Ascending aorta (tissue), 2 donors: ENCODE results near the gene AGO1. TPM values are rescaled to one million over a fixed set of nuclear protein-coding genes. Genes with fewer than 3 reads are reported as not detected.

Source experiments
- DNase-seq, 2 donors: peaks; one replicate each; pipeline ENCODE4 v3.0.0-alpha.2; 2019; ENCODE audit warnings: low spot score in 2 of 2
- H3K27ac ChIP-seq, 2 donors: fragments of 200-600 bp; sonication (generic); one replicate each; pipeline ENCODE4 v1.5.1; 2016 to 2017; ENCODE audit warnings: mild to moderate bottlenecking in 1 of 2
- H3K27me3 ChIP-seq: fragments of 200-600 bp; sonication (generic); one replicate; pipeline ENCODE4 v1.5.1; 2017
- H3K36me3 ChIP-seq, 2 donors: fragments of 200-600 bp; sonication (generic); one replicate each; pipeline ENCODE4 v1.5.1; 2016
- H3K4me1 ChIP-seq, 2 donors: fragments of 200-600 bp; sonication (generic); one replicate each; pipeline ENCODE4 v1.5.1; 2016 to 2017; ENCODE audit warnings: mild to moderate bottlenecking in 1 of 2
- H3K4me3 ChIP-seq, 2 donors: fragments of 200-600 bp; sonication (generic); one replicate each; pipeline ENCODE4 v1.5.1; 2016 to 2017; ENCODE audit warnings: mild to moderate bottlenecking in 1 of 2
- H3K9me3 ChIP-seq, 2 donors: fragments of 200-600 bp; sonication (generic); one replicate each; pipeline ENCODE4 v1.5.1; 2016
- CTCF ChIP-seq, 3 experiments: fragments of 200-600 bp in 2 of 3; fragments of 450-650 bp in 1 of 3; sonication (generic) in 2 of 3; IDR thresholded peaks; one replicate each; pipeline ENCODE4 v1.5.1; 2016 to 2019; ENCODE audit warnings: antibody characterized with exemption in 3 of 3, mild to moderate bottlenecking in 1 of 3, moderate library complexity in 1 of 3
- intact Hi-C: fragments of 100-400 bp; cut with DNase I; formaldehyde crosslinking; loops from one replicate; pipeline ENCODE4 v1.15.1; 2023
- total RNA-seq: library from RNA; depleted of rRNA; stranded (reverse); fragments of >200 nt; gene quantifications from one replicate; pipeline ENCODE4 v1.1.0, GENCODE V29; 2016

Gene AGO1
- 24.2 TPM for total RNA-seq

DNA sequence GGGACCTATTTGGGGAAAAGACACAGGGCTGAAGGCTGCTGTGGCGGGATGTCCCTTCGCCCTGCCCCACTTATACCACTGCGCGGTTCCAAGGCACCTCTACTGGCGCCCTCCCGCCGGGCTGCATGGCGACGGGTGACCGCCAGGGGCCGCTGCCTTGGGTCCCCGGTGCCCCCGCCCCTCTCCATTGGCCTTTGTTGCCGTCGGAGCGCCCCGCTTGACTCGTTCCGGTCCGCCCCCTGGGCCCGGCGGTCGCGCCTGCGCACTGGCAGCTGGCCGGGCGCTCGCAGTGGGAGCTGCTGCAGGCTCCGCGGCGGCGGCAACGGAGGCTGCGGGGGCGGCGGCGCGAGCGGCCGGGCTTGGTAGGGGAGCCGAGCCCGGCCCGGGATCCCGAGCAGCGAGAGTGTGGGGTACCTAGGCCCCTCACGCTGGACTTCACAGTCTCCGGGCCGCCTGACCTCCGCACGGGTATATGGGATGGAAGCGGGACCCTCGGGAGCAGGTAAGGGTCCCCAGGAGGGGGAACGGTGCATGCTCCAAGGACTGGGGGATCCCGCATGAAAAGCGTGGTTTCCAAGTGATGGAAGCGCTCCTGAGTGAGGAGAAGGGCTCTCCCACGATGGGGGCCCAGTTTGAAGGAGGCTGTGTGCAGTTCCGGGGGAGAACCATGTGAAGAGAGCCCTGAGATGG lies at the start of gene AGO1:
Gene AGO1, plus strand, starts transcription at position 265 of the 690 bp plus-strand sequence. Its CDS starts 213 bp downstream, at position 478.
- Histone ChIP-seq H3K27ac (peak within 1 kb of the TSS; percentile 79 to 83), H3K9me3 (no peaks in the 10 kb centered on the region), H3K36me3 (peaks cover 0 to 4% of the 10 kb centered on the region in 2 donors), H3K4me3 (peak within 1 kb of the TSS; percentile 81 to 90), H3K4me1 (peaks cover 0 to 20% of the 10 kb centered on the region in 2 donors), H3K27me3 (no peaks in the 10 kb centered on the region)
- peak; percentile 77 to 96 for DNase-seq
- peak; percentile 96 for TF ChIP-seq CTCF (IDR thresholded peaks at IDR 0.05)
- intact Hi-C loops = loop anchor here (1.0 to 2.0 kb wide), 2 partner anchors 48 to 74 kb away; partner anchors contain the start of genes AGO3 and AGO4

- Histone ChIP-seq H3K36me3 (peaks cover 57 to 81% of the 10 kb centered on the region in 2 donors), H3K9me3 (no peaks in the 10 kb centered on the region), H3K4me1 (no peaks in the 10 kb centered on the region), H3K27me3 (no peaks in the 10 kb centered on the region), H3K4me3 (no peak overlapping the region), H3K27ac (no peak overlapping the region)
- DNase-seq = no peak
- no peak for TF ChIP-seq CTCF (IDR thresholded peaks at IDR 0.05)
- intact Hi-C loops = no loop called here
Observed at GRCh38 chr1:35833395-35833794, 49.6 kb upstream of the AGO1 start.

- DNase-seq = no peak
- intact Hi-C loops = no loop called here
- Histone ChIP-seq H3K27me3 (no peaks in the 10 kb centered on the region), H3K36me3 (peaks cover 54 to 82% of the 10 kb centered on the region in 2 donors), H3K4me3 (no peak overlapping the region), H3K27ac (no peak overlapping the region), H3K4me1 (no peaks in the 10 kb centered on the region), H3K9me3 (no peaks in the 10 kb centered on the region)
- TF ChIP-seq CTCF (IDR thresholded peaks at IDR 0.05) = no peak
Observed at GRCh38 chr1:35834218-35834617, 48.8 kb upstream of the AGO1 start.

DNA sequence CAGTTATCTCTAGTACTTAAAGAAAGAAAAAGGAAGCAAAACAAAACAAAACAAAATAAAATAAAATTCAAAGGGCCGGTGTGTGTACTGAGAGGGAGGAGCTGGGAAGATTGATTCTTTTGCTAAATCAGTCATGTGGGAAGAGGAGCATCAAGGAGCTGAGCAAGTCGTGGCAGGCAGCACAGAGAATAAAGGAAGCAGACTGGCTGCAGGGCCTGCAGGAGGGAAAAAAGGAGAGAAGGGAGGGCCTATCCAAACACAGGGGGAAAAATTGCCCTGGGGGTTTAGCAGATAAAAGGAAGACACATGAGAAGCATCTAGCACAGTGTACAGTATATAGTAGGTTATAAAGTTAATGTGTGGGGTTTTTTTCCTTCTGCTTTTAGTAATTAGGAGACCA lies 47.6 kb upstream of the AGO1 start:
- TF ChIP-seq CTCF (IDR thresholded peaks at IDR 0.05) = no peak
- intact Hi-C loops = no loop called here
- H3K4me3 ChIP-seq = no peak overlapping the region

DNA sequence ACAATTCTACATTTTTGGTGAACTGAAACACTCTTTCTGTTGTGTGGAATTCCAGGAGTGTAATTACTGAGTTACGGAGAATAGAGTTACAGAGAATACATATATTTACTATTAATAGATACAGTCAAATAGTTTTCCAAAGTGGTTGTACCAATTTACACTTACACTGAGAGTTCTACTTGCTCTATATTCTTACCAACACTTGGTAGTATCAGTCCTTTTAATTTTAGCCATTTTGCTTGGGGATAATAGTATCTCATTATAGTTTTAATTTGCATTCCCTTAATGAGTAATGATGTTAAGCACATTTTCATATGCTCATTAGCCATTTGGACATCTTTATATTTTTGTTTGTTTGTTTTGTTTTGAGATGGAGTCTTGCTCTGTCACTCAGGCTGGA lies 46.3 kb upstream of the AGO1 start:
- Histone ChIP-seq H3K4me1 (no peaks in the 10 kb centered on the region), H3K4me3 (no peak overlapping the region), H3K36me3 (peaks cover 62 to 95% of the 10 kb centered on the region in 2 donors), H3K9me3 (no peaks in the 10 kb centered on the region), H3K27me3 (no peaks in the 10 kb centered on the region), H3K27ac (no peak overlapping the region)
- DNase-seq = no peak
- intact Hi-C loops = no loop called here
- TF ChIP-seq CTCF (IDR thresholded peaks at IDR 0.05) = no peak

More for the DNA sequence above, 47.6 kb upstream of the AGO1 start:
- Histone ChIP-seq H3K27ac (no peak overlapping the region), H3K9me3 (no peaks in the 10 kb centered on the region), H3K36me3 (peaks cover 53 to 94% of the 10 kb centered on the region in 2 donors), H3K4me1 (no peaks in the 10 kb centered on the region), H3K27me3 (no peaks in the 10 kb centered on the region)
- no peak for DNase-seq
